Measurements from ENCODE around the gene TPTE2.
"Not testable (repeated sequence)": the region's sequence is repeated elsewhere in the genome, so short reads cannot be mapped to it uniquely, and the experiment has no call there.

- TF ChIP-seq CTCF (conservative IDR thresholded peaks at IDR 0.05; ENCODE audit: low read length); EZH2phosphoT487 (IDR thresholded peaks at IDR 0.05; ENCODE audit: borderline replicate concordance): not testable (repeated sequence)
These were observed 101.2 kb downstream of the TPTE2 start for GRCh38 chr13:19460126-19460525.
